ENCODE data around the gene KRTAP9-3. TPM values are rescaled to one million over a fixed set of nuclear protein-coding genes. Genes with fewer than 3 reads are reported as not detected.
"Not testable (repeated sequence)": the region's sequence is repeated elsewhere in the genome, so short reads cannot be mapped to it uniquely, and the experiment has no call there.

KRTAP9-3 gene
- polyA plus RNA-seq, 1 experiment: not detected

DNA sequence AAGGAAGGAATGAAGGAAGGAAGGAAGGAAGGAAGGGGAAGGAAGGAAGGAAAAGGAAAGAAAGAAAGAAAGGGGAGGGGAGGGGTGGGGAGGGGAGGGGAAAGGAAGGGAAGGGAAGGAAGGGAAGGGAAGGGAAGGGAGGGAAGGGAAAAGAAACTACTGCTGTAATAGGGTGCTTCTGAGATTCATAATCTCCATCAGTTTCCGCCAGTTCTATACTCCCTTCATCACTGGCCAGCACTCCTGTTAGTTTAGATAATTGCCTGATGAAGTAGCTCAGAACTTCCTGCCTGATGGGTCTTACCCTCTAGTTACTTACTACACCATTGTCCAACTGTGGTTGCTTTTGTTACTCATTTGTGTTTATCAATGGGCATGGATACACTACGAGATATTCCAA, 31.0 kb downstream of the KRTAP9-3 start:
- no peak for DNase-seq (ENCODE audit: low read depth)
- POLR2A ChIA-PET: no interaction called here
- TF ChIP-seq, protein P1, sequence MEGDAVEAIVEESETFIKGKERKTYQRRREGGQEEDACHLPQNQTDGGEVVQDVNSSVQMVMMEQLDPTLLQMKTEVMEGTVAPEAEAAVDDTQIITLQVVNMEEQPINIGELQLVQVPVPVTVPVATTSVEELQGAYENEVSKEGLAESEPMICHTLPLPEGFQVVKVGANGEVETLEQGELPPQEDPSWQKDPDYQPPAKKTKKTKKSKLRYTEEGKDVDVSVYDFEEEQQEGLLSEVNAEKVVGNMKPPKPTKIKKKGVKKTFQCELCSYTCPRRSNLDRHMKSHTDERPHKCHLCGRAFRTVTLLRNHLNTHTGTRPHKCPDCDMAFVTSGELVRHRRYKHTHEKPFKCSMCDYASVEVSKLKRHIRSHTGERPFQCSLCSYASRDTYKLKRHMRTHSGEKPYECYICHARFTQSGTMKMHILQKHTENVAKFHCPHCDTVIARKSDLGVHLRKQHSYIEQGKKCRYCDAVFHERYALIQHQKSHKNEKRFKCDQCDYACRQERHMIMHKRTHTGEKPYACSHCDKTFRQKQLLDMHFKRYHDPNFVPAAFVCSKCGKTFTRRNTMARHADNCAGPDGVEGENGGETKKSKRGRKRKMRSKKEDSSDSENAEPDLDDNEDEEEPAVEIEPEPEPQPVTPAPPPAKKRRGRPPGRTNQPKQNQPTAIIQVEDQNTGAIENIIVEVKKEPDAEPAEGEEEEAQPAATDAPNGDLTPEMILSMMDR (IDR thresholded peaks at IDR 0.05; ENCODE audit: insufficient read depth, low read depth, low read length): no peak
- no peak overlapping the region for H3K4me3 ChIP-seq (ENCODE audit: low read depth, low read length)
- CTCF ChIA-PET: interaction anchor here (0.6 kb wide), 1 partner anchor 14 kb away, joined by 3 read pairs; no protein-coding TSS in a partner anchor
- no peaks in the 10 kb centered on the region for H3K36me3 ChIP-seq (ENCODE audit: control insufficient read depth, insufficient read depth, low read length)
- no peaks in the 10 kb centered on the region for H3K27me3 ChIP-seq (ENCODE audit: control insufficient read depth, insufficient read depth, low read length)

DNA sequence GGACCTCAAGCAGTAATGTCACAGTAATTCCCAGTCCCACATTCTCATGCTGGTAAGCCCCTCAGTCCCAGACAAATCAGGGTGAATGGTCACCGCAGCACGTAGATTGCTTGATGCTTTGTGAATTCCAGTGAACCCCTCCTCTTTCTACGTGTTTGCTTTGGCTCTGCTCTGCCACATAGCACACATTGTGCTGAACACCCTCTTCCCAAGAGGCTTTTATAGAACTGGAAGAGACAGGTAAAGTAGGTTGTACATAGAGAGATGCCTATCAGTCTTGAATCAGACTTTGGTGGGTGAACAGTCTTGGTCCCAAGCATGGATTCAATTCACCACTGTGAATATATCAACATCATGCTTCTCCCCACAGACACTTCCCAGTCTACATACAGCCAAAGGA, 32.4 kb downstream of the KRTAP9-3 start:
- no peak overlapping the region for H3K4me3 ChIP-seq (ENCODE audit: low read depth, low read length)
- POLR2A ChIA-PET: no interaction called here
- CTCF ChIA-PET: no interaction called here
- no peaks in the 10 kb centered on the region for H3K36me3 ChIP-seq (ENCODE audit: control insufficient read depth, insufficient read depth, low read length)
- no peaks in the 10 kb centered on the region for H3K27me3 ChIP-seq (ENCODE audit: control insufficient read depth, insufficient read depth, low read length)
- TF ChIP-seq, protein P1 (IDR thresholded peaks at IDR 0.05; ENCODE audit: insufficient read depth, low read depth, low read length): no peak
- DNase-seq (ENCODE audit: low read depth): no peak

DNA sequence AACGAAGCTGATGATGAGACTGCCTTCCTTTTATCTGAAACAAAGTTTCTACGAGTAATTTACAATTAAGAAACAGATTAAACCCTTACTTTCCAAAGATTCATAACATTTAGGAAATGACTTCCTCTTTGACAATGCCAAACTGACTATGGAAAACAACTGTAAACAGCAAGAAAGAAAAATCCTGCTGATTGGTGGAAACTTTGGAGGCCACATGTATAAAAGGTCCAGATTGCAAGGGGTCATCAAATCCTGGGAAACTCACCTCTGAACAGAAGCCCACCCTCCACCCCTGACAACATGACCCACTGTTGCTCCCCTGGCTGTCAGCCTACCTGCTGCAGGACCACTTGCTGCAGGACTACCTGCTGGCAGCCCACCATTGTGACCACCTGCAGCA, 32.8 kb downstream of the KRTAP9-3 start, which contains the start of gene KRTAP9-6:
Gene KRTAP9-6 (plus strand): TSS at position 301 of the 400 bp plus-strand sequence. CDS start 0 bp downstream, at position 301.
- no peak for DNase-seq (ENCODE audit: low read depth)
- POLR2A ChIA-PET: no interaction called here
- TF ChIP-seq, protein P1 (IDR thresholded peaks at IDR 0.05; ENCODE audit: insufficient read depth, low read depth, low read length): no peak
- no peak within 1 kb of the TSS for H3K4me3 ChIP-seq (ENCODE audit: low read depth, low read length)
- H3K27me3 ChIP-seq (ENCODE audit: control insufficient read depth, insufficient read depth, low read length): no peaks in the 10 kb centered on the region
- CTCF ChIA-PET: no interaction called here
- no peaks in the 10 kb centered on the region for H3K36me3 ChIP-seq (ENCODE audit: control insufficient read depth, insufficient read depth, low read length)

DNA sequence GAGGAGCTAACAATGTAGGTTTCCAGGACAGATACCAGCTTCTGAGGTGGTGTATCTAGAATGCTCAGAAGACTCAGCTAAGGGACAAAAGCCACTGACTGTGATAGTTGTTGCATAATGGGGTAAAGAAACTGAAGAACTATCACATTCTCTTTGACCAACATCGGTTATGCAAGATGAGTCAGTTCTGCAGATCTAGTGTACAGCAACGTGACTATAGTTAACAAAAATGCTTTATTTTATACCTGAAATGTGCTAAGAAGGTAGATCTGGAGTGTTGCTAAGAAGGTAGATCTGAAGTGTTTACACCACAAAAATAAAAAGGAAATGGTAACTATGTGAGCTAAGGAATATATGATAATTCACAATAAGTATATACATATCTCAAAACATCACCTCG, 35.5 kb downstream of the KRTAP9-3 start:
- no peak for DNase-seq (ENCODE audit: low read depth)
- CTCF ChIA-PET: no interaction called here
- Histone ChIP-seq H3K4me3 (ENCODE audit: low read depth, low read length) (no peak overlapping the region), H3K27me3 (ENCODE audit: control insufficient read depth, insufficient read depth, low read length) (no peaks in the 10 kb centered on the region), H3K36me3 (ENCODE audit: control insufficient read depth, insufficient read depth, low read length) (no peaks in the 10 kb centered on the region)
- POLR2A ChIA-PET: no interaction called here
- TF ChIP-seq, protein P1 (IDR thresholded peaks at IDR 0.05; ENCODE audit: insufficient read depth, low read depth, low read length): no peak

DNA sequence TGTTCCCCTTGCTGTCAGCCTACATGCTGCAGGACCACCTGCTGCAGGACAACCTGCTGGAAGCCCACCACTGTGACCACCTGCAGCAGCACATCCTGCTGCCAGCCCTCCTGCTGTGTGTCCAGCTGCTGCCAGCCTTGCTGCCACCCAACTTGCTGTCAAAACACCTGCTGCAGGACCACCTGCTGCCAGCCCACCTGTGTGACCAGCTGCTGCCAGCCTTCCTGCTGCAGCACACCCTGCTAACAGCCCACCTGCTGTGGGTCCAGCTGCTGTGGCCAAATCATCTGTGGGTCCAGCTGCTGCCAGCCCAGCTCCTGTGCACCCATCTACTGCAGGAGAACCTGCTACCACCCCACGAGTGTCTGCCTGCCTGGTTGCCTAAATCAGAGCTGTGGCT, 39.1 kb downstream of the KRTAP9-3 start:
- H3K4me3 ChIP-seq (ENCODE audit: low read depth, low read length); H3K36me3 ChIP-seq (ENCODE audit: control insufficient read depth, insufficient read depth, low read length); H3K27me3 ChIP-seq (ENCODE audit: control insufficient read depth, insufficient read depth, low read length); CTCF ChIA-PET; DNase-seq (ENCODE audit: low read depth); POLR2A ChIA-PET: not testable (repeated sequence)

DNA sequence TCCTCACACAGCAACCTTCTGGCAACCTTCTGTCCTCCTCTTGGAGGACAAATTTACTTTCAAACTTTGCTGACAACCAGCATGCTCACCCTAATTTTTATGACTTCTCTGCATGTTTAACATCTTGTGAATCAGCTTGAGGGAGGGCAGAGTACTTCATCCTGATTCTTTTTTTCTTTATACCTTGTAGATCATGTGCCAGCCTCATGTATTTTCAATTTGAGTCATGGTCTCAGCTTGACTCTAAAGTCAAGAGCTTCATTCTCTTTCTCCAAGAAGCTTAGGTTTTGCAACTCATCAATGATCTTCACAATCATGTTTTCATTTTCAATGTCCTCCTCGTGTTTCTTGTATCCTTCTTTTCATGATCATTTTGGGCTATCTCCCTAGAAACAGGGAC, 39.6 kb downstream of the KRTAP9-3 start:
- ChIA-PET POLR2A (no interaction called here), CTCF (no interaction called here)
- TF ChIP-seq, protein P1 (IDR thresholded peaks at IDR 0.05; ENCODE audit: insufficient read depth, low read depth, low read length): no peak
- H3K36me3 ChIP-seq (ENCODE audit: control insufficient read depth, insufficient read depth, low read length): no peaks in the 10 kb centered on the region
- no peak for DNase-seq (ENCODE audit: low read depth)
- no peak overlapping the region for H3K4me3 ChIP-seq (ENCODE audit: low read depth, low read length)
- no peaks in the 10 kb centered on the region for H3K27me3 ChIP-seq (ENCODE audit: control insufficient read depth, insufficient read depth, low read length)

DNA sequence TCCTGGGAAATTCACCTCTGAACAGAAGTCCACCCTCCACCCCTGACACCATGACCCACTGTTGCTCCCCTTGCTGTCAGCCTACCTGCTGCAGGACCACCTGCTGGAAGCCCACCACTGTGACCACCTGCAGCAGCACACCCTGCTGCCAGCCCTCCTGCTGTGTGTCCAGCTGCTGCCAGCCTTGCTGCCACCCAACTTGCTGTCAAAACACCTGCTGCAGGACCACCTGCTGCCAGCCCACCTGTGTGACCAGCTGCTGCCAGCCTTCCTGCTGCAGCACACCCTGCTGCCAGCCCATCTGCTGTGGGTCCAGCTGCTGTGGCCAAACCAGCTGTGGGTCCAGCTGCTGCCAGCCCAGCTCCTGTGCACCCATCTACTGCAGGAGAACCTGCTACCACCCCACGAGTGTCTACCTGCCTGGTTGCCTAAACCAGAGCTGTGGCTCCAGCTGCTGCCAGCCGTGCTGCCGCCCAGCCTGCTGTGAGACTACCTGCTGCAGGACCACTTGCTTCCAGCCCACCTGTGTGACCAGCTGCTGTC, 43.5 kb downstream of the KRTAP9-3 start, which contains the start of gene KRTAP9-7:
Gene KRTAP9-7 (plus strand): TSS at position 51 of the 543 bp plus-strand sequence. CDS start 0 bp downstream, at position 51.
- H3K36me3 ChIP-seq (ENCODE audit: control insufficient read depth, insufficient read depth, low read length); DNase-seq (ENCODE audit: low read depth); H3K27me3 ChIP-seq (ENCODE audit: control insufficient read depth, insufficient read depth, low read length); H3K4me3 ChIP-seq (ENCODE audit: low read depth, low read length); POLR2A ChIA-PET: not testable (repeated sequence)
- CTCF ChIA-PET: interaction anchor here (0.6 to 1.5 kb wide), 2 partner anchors 15 to 29 kb away, joined by 3 to 4 read pairs; no protein-coding TSS in a partner anchor

Data from BJ (cell line).